Measurements from ENCODE around the gene PABPN1L. TPM values are rescaled to one million over a fixed set of nuclear protein-coding genes. Genes with fewer than 3 reads are reported as not detected.

PABPN1L gene
- total and polyA plus RNA-seq, 8 donors = 0.15 TPM; not detected in 7

Other genes with a start within 250 kb of the PABPN1L start
- gene IL17C, start 228.1 kb downstream of the PABPN1L start, total RNA-seq = under 1 TPM in 1 of 5 donors, not detected in 4; 0.87 TPM
- gene IL17C, start 228.1 kb downstream of the PABPN1L start, polyA plus RNA-seq = 1 to 10 TPM in 1 of 3 donors, not detected in 2; 1.2 TPM
- gene CYBA, start 215.6 kb downstream of the PABPN1L start, total RNA-seq = 100 to 1,000 TPM in 3 of 5 donors, 10 to 100 TPM in 2; 21.0 to 480 (median 175) TPM
- gene CYBA, start 215.6 kb downstream of the PABPN1L start, polyA plus RNA-seq = 100 to 1,000 TPM in 2 of 3 donors, 10 to 100 TPM in 1; 57.1 to 165 (median 159) TPM
- 100 to 1,000 TPM in 1 of 5 donors, 10 to 100 TPM in 3, 1 to 10 TPM in 1; 7.1 to 302 (median 32.6) TPM for gene MVD, start 203.6 kb downstream of the PABPN1L start, total RNA-seq
- gene MVD, start 203.6 kb downstream of the PABPN1L start, polyA plus RNA-seq = 10 to 100 TPM; 56.8 to 73.7 (median 58.8) TPM
- gene SNAI3, start 180.2 kb downstream of the PABPN1L start, total RNA-seq = 1 to 10 TPM in 1 of 5 donors, under 1 TPM in 1, not detected in 3; 0.55 to 2.6 TPM
- 1 to 10 TPM; 1.0 to 4.2 (median 1.5) TPM for gene SNAI3, start 180.2 kb downstream of the PABPN1L start, polyA plus RNA-seq
- 10 to 100 TPM in 4 of 5 donors, 1 to 10 TPM in 1; 8.8 to 31.9 (median 14.6) TPM for gene RNF166, start 160.3 kb downstream of the PABPN1L start, total RNA-seq
- 10 to 100 TPM; 11.5 to 20.6 (median 13.1) TPM for gene RNF166, start 160.3 kb downstream of the PABPN1L start, polyA plus RNA-seq
- 10 to 100 TPM in 3 of 5 donors, 1 to 10 TPM in 2; 1.8 to 53.3 (median 11.2) TPM for gene CTU2, start 160.2 kb downstream of the PABPN1L start, total RNA-seq
- 10 to 100 TPM; 13.4 to 21.6 (median 16.1) TPM for gene CTU2, start 160.2 kb downstream of the PABPN1L start, polyA plus RNA-seq
- 100 to 1,000 TPM in 4 of 5 donors, 10 to 100 TPM in 1; 81.7 to 171 (median 128) TPM for gene PIEZO1, start 81.4 kb downstream of the PABPN1L start, total RNA-seq
- gene PIEZO1, start 81.4 kb downstream of the PABPN1L start, polyA plus RNA-seq = 100 to 1,000 TPM in 1 of 3 donors, 10 to 100 TPM in 2; 43.7 to 153 (median 49.1) TPM
- 100 to 1,000 TPM in 1 of 5 donors, 10 to 100 TPM in 1, 1 to 10 TPM in 3; 1.5 to 147 (median 8.7) TPM for gene CDT1, start 62.9 kb downstream of the PABPN1L start, total RNA-seq
- 1 to 10 TPM; 3.2 to 5.2 (median 4.1) TPM for gene CDT1, start 62.9 kb downstream of the PABPN1L start, polyA plus RNA-seq
- gene APRT, start 54.7 kb downstream of the PABPN1L start, total RNA-seq = 100 to 1,000 TPM in 2 of 5 donors, 10 to 100 TPM in 3; 18.1 to 340 (median 85.3) TPM
- 100 to 1,000 TPM; 224 to 250 (median 241) TPM for gene APRT, start 54.7 kb downstream of the PABPN1L start, polyA plus RNA-seq
- 100 to 1,000 TPM in 1 of 5 donors, 10 to 100 TPM in 4; 16.2 to 110 (median 51.9) TPM for gene GALNS, start 9.7 kb downstream of the PABPN1L start, total RNA-seq
- gene GALNS, start 9.7 kb downstream of the PABPN1L start, polyA plus RNA-seq = 10 to 100 TPM in 2 of 3 donors, 1 to 10 TPM in 1; 8.6 to 16.6 (median 11.5) TPM
- 10 to 100 TPM in 3 of 5 donors, 1 to 10 TPM in 2; 2.9 to 31.4 (median 25.2) TPM for gene TRAPPC2L, start 9.5 kb downstream of the PABPN1L start, total RNA-seq
- gene TRAPPC2L, start 9.5 kb downstream of the PABPN1L start, polyA plus RNA-seq = 100 to 1,000 TPM in 1 of 3 donors, 10 to 100 TPM in 2; 57.6 to 107 (median 91.4) TPM
- gene CBFA2T3, start 110.5 kb upstream of the PABPN1L start, total RNA-seq = 10 to 100 TPM in 1 of 5 donors, 1 to 10 TPM in 2, under 1 TPM in 2; 0.58 to 57.6 (median 3.5) TPM
- 1 to 10 TPM; 1.6 to 2.8 (median 2.1) TPM for gene CBFA2T3, start 110.5 kb upstream of the PABPN1L start, polyA plus RNA-seq
- 100 to 1,000 TPM in 1 of 5 donors, 10 to 100 TPM in 4; 16.9 to 265 (median 27.7) TPM for gene ACSF3, start 227.2 kb upstream of the PABPN1L start, total RNA-seq
- gene ACSF3, start 227.2 kb upstream of the PABPN1L start, polyA plus RNA-seq = 10 to 100 TPM; 29.4 to 33.2 (median 31.9) TPM

All from stomach (tissue), 8 donors.